ENCODE results near the gene PIP4K2A.
"Not testable (repeated sequence)": the region's sequence is repeated elsewhere in the genome, so short reads cannot be mapped to it uniquely, and the experiment has no call there.

The PIP4K2A gene

DNA sequence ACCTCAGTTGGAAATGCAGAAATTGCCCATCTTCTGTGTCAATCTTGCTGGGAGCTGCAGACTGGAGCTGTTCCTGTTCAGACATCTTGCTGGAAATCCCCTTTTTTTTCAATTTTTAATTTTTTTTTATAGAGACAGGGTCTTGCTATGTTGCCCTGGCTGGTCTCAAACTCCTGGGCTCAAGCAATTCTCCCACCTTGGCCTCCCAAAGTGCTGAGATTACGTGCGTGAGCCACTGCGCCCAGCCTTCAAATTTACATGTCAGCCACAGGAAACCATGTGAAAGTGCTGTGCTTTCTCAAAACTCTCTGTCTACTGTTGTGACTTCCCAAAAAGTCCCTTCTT, 200.0 kb downstream of the PIP4K2A start:
- not testable (repeated sequence) for H2BK12ac ChIP-seq (ENCODE audit: low read length); H3K27ac ChIP-seq (ENCODE audit: low read depth, low read length); H2BK120ac ChIP-seq (ENCODE audit: insufficient read depth, low read length, poor library complexity); H3K14ac ChIP-seq (ENCODE audit: low read length); H4K8ac ChIP-seq (ENCODE audit: low read depth, low read length); H3K36me3 ChIP-seq (ENCODE audit: control insufficient read depth in 1 of 2, insufficient read depth in 2 of 2, low read length in 2 of 2); H4K12ac ChIP-seq (ENCODE audit: low read depth, low read length); H3K18ac ChIP-seq (ENCODE audit: low read length); H2BK5ac ChIP-seq (ENCODE audit: low read depth, low read length, poor library complexity); H3K4me1 ChIP-seq (ENCODE audit: control insufficient read depth in 1 of 2, insufficient read depth in 2 of 2, low read length in 2 of 2); H4K91ac ChIP-seq (ENCODE audit: low read depth, low read length); H3K23ac ChIP-seq (ENCODE audit: low read length); H3K4ac ChIP-seq (ENCODE audit: low read depth, low read length); H2AK5ac ChIP-seq (ENCODE audit: low read length); H3K9me3 ChIP-seq (ENCODE audit: insufficient read depth, low read depth, low read length); H3K79me1 ChIP-seq (ENCODE audit: low read length); H2AFZ ChIP-seq (ENCODE audit: insufficient read depth, low read length, poor library complexity); H3K79me2 ChIP-seq (ENCODE audit: control insufficient read depth, insufficient read depth, low read length, poor library complexity); DNase-seq; H3K4me3 ChIP-seq (ENCODE audit: low read depth, low read length); H3K4me2 ChIP-seq (ENCODE audit: low read length); H3K27me3 ChIP-seq (ENCODE audit: insufficient read depth, low read length); H3K9ac ChIP-seq (ENCODE audit: low read length)
- WGBS (ENCODE audit: extremely low coverage, insufficient coverage, insufficient read length), result no CpG with 5 or more reads among the region's 3 CpGs

DNA sequence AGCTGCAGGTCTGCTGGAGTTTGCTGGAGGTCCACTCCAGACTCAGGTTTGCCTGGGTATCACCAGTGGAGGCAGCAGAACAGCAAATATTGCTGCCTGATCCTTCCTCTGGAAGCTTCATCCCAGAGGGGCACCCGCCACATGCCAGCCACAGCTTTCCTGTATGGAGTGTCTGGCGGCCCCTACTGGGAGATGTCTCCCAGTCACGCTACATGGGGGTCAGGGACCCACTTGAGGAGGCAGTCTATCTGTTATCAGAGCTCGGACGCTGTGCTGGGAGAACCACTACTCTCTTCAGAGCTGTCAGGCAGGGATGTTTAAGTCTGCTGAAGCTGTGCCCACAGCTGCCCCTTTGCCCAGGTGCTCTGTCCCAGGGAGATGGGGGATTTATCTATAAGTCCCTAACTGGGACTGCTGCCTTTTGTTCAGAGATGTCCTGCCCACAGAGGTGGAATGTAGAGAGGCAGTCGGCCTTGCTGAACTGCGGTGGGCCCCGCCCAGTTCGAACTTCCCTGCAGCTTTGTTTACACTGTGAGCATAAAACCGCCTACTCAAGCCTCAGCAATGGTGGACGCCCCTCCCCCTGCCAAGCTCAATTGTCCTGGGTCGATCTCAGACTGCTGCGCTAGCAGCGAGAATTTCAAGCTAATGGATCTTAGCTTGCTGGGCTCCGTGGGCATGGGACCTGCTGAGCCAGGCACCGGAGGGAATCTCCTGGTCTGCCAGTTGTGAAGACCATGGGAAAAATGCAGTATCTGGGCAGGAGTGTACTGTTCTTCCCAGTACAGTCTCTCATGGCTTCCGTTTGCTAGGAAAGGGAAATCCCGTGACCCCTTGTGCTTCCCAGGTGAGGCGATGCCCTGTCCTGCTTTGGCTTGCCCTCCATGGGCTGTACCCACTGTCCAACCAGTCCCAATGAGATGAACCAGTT, 200.6 kb downstream of the PIP4K2A start:
- not testable (repeated sequence) for H3K79me1 ChIP-seq (ENCODE audit: low read length); H3K9ac ChIP-seq (ENCODE audit: low read length); H3K23ac ChIP-seq (ENCODE audit: low read length); H2BK12ac ChIP-seq (ENCODE audit: low read length); H3K79me2 ChIP-seq (ENCODE audit: control insufficient read depth, insufficient read depth, low read length, poor library complexity); H3K4me3 ChIP-seq (ENCODE audit: low read depth, low read length); H3K4me1 ChIP-seq (ENCODE audit: control insufficient read depth in 1 of 2, insufficient read depth in 2 of 2, low read length in 2 of 2); H3K27me3 ChIP-seq (ENCODE audit: insufficient read depth, low read length); H2AK5ac ChIP-seq (ENCODE audit: low read length); H2BK5ac ChIP-seq (ENCODE audit: low read depth, low read length, poor library complexity); H3K27ac ChIP-seq (ENCODE audit: low read depth, low read length); H3K36me3 ChIP-seq (ENCODE audit: control insufficient read depth in 1 of 2, insufficient read depth in 2 of 2, low read length in 2 of 2); H2AFZ ChIP-seq (ENCODE audit: insufficient read depth, low read length, poor library complexity); H4K91ac ChIP-seq (ENCODE audit: low read depth, low read length); H3K18ac ChIP-seq (ENCODE audit: low read length); H2BK120ac ChIP-seq (ENCODE audit: insufficient read depth, low read length, poor library complexity); H4K8ac ChIP-seq (ENCODE audit: low read depth, low read length); H3K14ac ChIP-seq (ENCODE audit: low read length); H3K9me3 ChIP-seq (ENCODE audit: insufficient read depth, low read depth, low read length); H4K12ac ChIP-seq (ENCODE audit: low read depth, low read length); H3K4ac ChIP-seq (ENCODE audit: low read depth, low read length)
- no CpG with 5 or more reads among the region's 19 CpGs for WGBS (ENCODE audit: extremely low coverage, insufficient coverage, insufficient read length)
- peak in 1 of 2 donors; percentile 11 for DNase-seq
- H3K4me2 ChIP-seq (ENCODE audit: low read length), result peak overlapping the region; percentile 24

DNA sequence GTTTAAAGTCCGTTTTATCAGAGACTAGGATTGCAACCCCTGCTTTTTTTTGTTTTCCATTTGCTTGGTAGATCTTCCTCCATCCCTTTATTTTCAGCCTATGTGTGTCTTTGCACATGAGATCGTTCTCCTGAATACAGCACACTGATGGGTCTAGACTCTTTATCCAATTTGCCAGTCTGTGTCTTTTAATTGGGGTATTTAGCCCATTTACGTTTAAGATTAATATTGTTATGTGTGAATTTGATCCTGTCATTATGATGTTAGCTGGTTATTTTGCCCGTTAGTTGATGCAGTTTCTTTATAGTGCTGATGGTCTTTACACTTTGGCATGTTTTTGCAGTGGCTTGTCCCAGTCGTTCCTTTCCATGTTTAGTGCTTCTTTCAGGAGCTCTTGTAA, 202.4 kb downstream of the PIP4K2A start:
- H2BK120ac ChIP-seq (ENCODE audit: insufficient read depth, low read length, poor library complexity); H2AK5ac ChIP-seq (ENCODE audit: low read length); H4K12ac ChIP-seq (ENCODE audit: low read depth, low read length); H3K4ac ChIP-seq (ENCODE audit: low read depth, low read length); H3K9ac ChIP-seq (ENCODE audit: low read length); DNase-seq; H3K14ac ChIP-seq (ENCODE audit: low read length); H3K79me2 ChIP-seq (ENCODE audit: control insufficient read depth, insufficient read depth, low read length, poor library complexity); H3K4me1 ChIP-seq (ENCODE audit: control insufficient read depth in 1 of 2, insufficient read depth in 2 of 2, low read length in 2 of 2); H2AFZ ChIP-seq (ENCODE audit: insufficient read depth, low read length, poor library complexity); H2BK12ac ChIP-seq (ENCODE audit: low read length); H4K8ac ChIP-seq (ENCODE audit: low read depth, low read length); H3K27me3 ChIP-seq (ENCODE audit: insufficient read depth, low read length); H3K27ac ChIP-seq (ENCODE audit: low read depth, low read length); H3K4me3 ChIP-seq (ENCODE audit: low read depth, low read length); H2BK5ac ChIP-seq (ENCODE audit: low read depth, low read length, poor library complexity); H3K79me1 ChIP-seq (ENCODE audit: low read length); H3K23ac ChIP-seq (ENCODE audit: low read length); H4K91ac ChIP-seq (ENCODE audit: low read depth, low read length); H3K9me3 ChIP-seq (ENCODE audit: insufficient read depth, low read depth, low read length); H3K4me2 ChIP-seq (ENCODE audit: low read length); H3K18ac ChIP-seq (ENCODE audit: low read length); H3K36me3 ChIP-seq (ENCODE audit: control insufficient read depth in 1 of 2, insufficient read depth in 2 of 2, low read length in 2 of 2): not testable (repeated sequence)
- WGBS (ENCODE audit: extremely low coverage, insufficient coverage, insufficient read length), result no CpG with 5 or more reads among the region's 5 CpGs

GRCh38 chr10:22508214-22508613, 206.2 kb downstream of the PIP4K2A start:
- H3K79me1 ChIP-seq (ENCODE audit: low read length); H3K18ac ChIP-seq (ENCODE audit: low read length); H3K9ac ChIP-seq (ENCODE audit: low read length); H2AK5ac ChIP-seq (ENCODE audit: low read length); H3K79me2 ChIP-seq (ENCODE audit: control insufficient read depth, insufficient read depth, low read length, poor library complexity); DNase-seq; H3K4ac ChIP-seq (ENCODE audit: low read depth, low read length); H3K36me3 ChIP-seq (ENCODE audit: control insufficient read depth in 1 of 2, insufficient read depth in 2 of 2, low read length in 2 of 2); H2BK12ac ChIP-seq (ENCODE audit: low read length); H3K4me2 ChIP-seq (ENCODE audit: low read length); H3K27ac ChIP-seq (ENCODE audit: low read depth, low read length); H3K4me1 ChIP-seq (ENCODE audit: control insufficient read depth in 1 of 2, insufficient read depth in 2 of 2, low read length in 2 of 2); H4K91ac ChIP-seq (ENCODE audit: low read depth, low read length); H4K8ac ChIP-seq (ENCODE audit: low read depth, low read length); H2BK5ac ChIP-seq (ENCODE audit: low read depth, low read length, poor library complexity); H3K27me3 ChIP-seq (ENCODE audit: insufficient read depth, low read length); H2BK120ac ChIP-seq (ENCODE audit: insufficient read depth, low read length, poor library complexity); H2AFZ ChIP-seq (ENCODE audit: insufficient read depth, low read length, poor library complexity); H4K12ac ChIP-seq (ENCODE audit: low read depth, low read length); H3K14ac ChIP-seq (ENCODE audit: low read length); H3K4me3 ChIP-seq (ENCODE audit: low read depth, low read length); H3K23ac ChIP-seq (ENCODE audit: low read length); H3K9me3 ChIP-seq (ENCODE audit: insufficient read depth, low read depth, low read length): not testable (repeated sequence)
- WGBS (ENCODE audit: extremely low coverage, insufficient coverage, insufficient read length), result no CpG with 5 or more reads among the region's 2 CpGs

Measured in trophoblast cell (in vitro differentiated cells and primary cell).